Astrocyte (in vitro differentiated cells and primary cell): ENCODE measurements around the gene ACSBG1. TPM values are rescaled to one million over a fixed set of nuclear protein-coding genes. Genes with fewer than 3 reads are reported as not detected.

Source experiments
- DNase-seq: peaks from one replicate; pipeline ENCODE4 v3.0.0-alpha.2; 2010; ENCODE audit warnings: low read depth
- FAIRE-seq: peaks from 2 replicates; lab custom pipeline; 2011; peaks lifted over from hg19 to GRCh38; lab: Jason Lieb, UNC
- H2AFZ ChIP-seq: 2 replicates; pipeline ENCODE4 v1.6.0; 2012; ENCODE audit warnings: low read depth, low read length, inconsistent platforms
- H3K27ac ChIP-seq: 2 replicates; pipeline ENCODE4 v1.5.1; 2011; ENCODE audit warnings: low read depth, low read length, inconsistent platforms
- H3K27me3 ChIP-seq: 2 replicates; pipeline ENCODE4 v1.6.0; 2011; ENCODE audit warnings: low read length, inconsistent platforms; ENCODE audit not compliant: insufficient read depth
- H3K36me3 ChIP-seq: 2 replicates; pipeline ENCODE4 v1.5.1; 2011; ENCODE audit warnings: low read length, inconsistent platforms; ENCODE audit not compliant: insufficient read depth
- H3K4me1 ChIP-seq: 2 replicates; pipeline ENCODE4 v1.5.1; 2011; ENCODE audit warnings: low read length, inconsistent platforms; ENCODE audit not compliant: insufficient read depth
- H3K4me2 ChIP-seq: 2 replicates; pipeline ENCODE4 v1.6.0; 2012; ENCODE audit warnings: low read length, inconsistent platforms
- H3K4me3 ChIP-seq: 2 replicates; pipeline ENCODE4 v1.5.1; 2011; ENCODE audit warnings: low read depth, mild to moderate bottlenecking, low read length, inconsistent platforms; ENCODE audit not compliant: insufficient read depth
- H3K79me2 ChIP-seq: 2 replicates; pipeline ENCODE4 v1.6.0; 2012; ENCODE audit warnings: mild to moderate bottlenecking, low read length, inconsistent platforms; ENCODE audit not compliant: insufficient read depth
- H3K9ac ChIP-seq: 2 replicates; pipeline ENCODE4 v1.6.0; 2012; ENCODE audit warnings: mild to moderate bottlenecking, low read length, inconsistent platforms
- H3K9me3 ChIP-seq: 2 replicates; pipeline ENCODE4 v1.5.1; 2012; ENCODE audit warnings: low read depth, mild to moderate bottlenecking, low read length, inconsistent platforms; ENCODE audit not compliant: insufficient read depth
- H4K20me1 ChIP-seq: 2 replicates; pipeline ENCODE4 v1.6.0; 2012; ENCODE audit warnings: low read length, inconsistent platforms; ENCODE audit not compliant: insufficient read depth
- H3K27ac Mint-ChIP-seq: one replicate; pipeline ENCODE4 v1.8.0; 2021; ENCODE audit warnings: mild to moderate bottlenecking, mixed read lengths; ENCODE audit not compliant: unreplicated experiment
- H3K27me3 Mint-ChIP-seq: one replicate; pipeline ENCODE4 v1.8.0; 2021; ENCODE audit warnings: low read depth, mixed read lengths; ENCODE audit not compliant: unreplicated experiment
- H3K36me3 Mint-ChIP-seq: one replicate; pipeline ENCODE4 v1.8.0; 2021; ENCODE audit warnings: low read depth, mixed read lengths; ENCODE audit not compliant: unreplicated experiment
- H3K4me1 Mint-ChIP-seq: one replicate; pipeline ENCODE4 v1.8.0; 2021; ENCODE audit warnings: low read depth, mixed read lengths; ENCODE audit not compliant: unreplicated experiment
- H3K4me3 Mint-ChIP-seq: one replicate; pipeline ENCODE4 v1.8.0; 2021; ENCODE audit warnings: mild to moderate bottlenecking, moderate library complexity, mixed read lengths; ENCODE audit not compliant: unreplicated experiment
- H3K9me3 Mint-ChIP-seq: one replicate; pipeline ENCODE4 v1.8.0; 2021; ENCODE audit warnings: mild to moderate bottlenecking, mixed read lengths; ENCODE audit not compliant: unreplicated experiment
- CTCF ChIP-seq: IDR thresholded peaks from 2 replicates; pipeline ENCODE4 v1.5.1; 2011; ENCODE audit warnings: low read depth, mild to moderate bottlenecking, inconsistent platforms, low read length, moderate library complexity; ENCODE audit not compliant: insufficient read depth
- EZH2 ChIP-seq: IDR thresholded peaks from 2 replicates; pipeline ENCODE4 v1.6.1; 2012; ENCODE audit warnings: mild to moderate bottlenecking, low read length, inconsistent platforms; ENCODE audit not compliant: insufficient read depth
- total RNA-seq: library from RNA; stranded (reverse); gene quantifications from 2 replicates; pipeline ENCODE4 v1.2.1, GENCODE V29; 2021

Gene ACSBG1
- total RNA-seq, 1 donor from 2014 or later = not detected

DNA sequence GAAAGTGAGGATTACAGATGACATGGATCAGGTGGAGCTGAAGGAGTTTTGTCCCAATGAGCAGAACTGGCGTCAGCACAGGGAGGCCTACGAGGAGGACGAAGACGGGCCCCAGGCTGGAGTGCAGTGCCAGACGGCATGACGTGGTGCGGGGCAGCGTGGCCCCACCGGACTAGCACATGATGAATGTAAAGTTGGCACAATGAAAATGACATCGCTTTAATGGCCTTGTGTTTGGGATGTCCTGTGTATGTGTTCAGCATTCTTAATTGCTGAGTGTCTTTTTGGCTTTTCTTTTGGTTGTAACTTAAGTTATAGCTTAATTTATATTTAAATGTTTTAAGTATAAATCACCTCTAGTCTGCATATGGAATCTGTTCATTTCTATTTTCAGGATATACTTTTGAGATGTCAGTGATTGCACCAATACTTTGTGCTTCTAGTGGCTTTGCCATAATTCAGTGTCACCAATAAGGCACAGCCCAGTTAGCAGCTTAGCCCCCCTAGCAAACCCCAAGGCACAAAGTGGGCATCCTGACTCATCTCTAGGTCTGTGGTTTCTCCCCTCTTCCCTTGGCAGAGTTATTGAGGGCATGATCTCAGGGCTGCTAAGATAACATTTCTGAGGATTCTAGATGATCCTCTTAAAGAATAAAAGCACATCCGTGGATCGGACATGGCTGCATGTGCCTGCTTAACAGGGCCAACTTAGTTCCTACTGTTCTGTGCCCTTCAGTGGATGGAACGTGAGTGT lies 46.1 kb upstream of the ACSBG1 start:
- no peak overlapping the region for H3K4me3 Mint-ChIP-seq
- no peaks in the 10 kb centered on the region for H3K9me3 Mint-ChIP-seq
- Histone ChIP-seq H3K79me2 (peaks cover 2% of the 10 kb centered on the region), H3K9me3 (no peaks in the 10 kb centered on the region), H3K36me3 (peaks cover 17% of the 10 kb centered on the region), H3K4me3 (no peak overlapping the region), H3K9ac (no peak overlapping the region), H3K27ac (no peak overlapping the region), H3K27me3 (no peaks in the 10 kb centered on the region), H3K4me1 (no peaks in the 10 kb centered on the region), H4K20me1 (peaks cover 3% of the 10 kb centered on the region), H2AFZ (no peak overlapping the region), H3K4me2 (no peak overlapping the region)
- no peak overlapping the region for H3K27ac Mint-ChIP-seq
- TF ChIP-seq CTCF (no peak), EZH2 (no peak)
- H3K4me1 Mint-ChIP-seq = peaks cover 5% of the 10 kb centered on the region
- H3K36me3 Mint-ChIP-seq = peaks cover 18% of the 10 kb centered on the region
- no peak for DNase-seq
- no peak for FAIRE-seq
- no peaks in the 10 kb centered on the region for H3K27me3 Mint-ChIP-seq

GRCh38 chr15:78276064-78276943 lies 41.9 kb upstream of the ACSBG1 start:
- TF ChIP-seq CTCF (no peak), EZH2 (no peak)
- H3K4me2 ChIP-seq = no peak overlapping the region
- H3K9me3 Mint-ChIP-seq = no peaks in the 10 kb centered on the region
- no peak overlapping the region for H3K27ac Mint-ChIP-seq
- DNase-seq = no peak
- H3K27ac ChIP-seq = no peak overlapping the region
- H3K36me3 Mint-ChIP-seq = peaks cover 10% of the 10 kb centered on the region
- H3K4me3 Mint-ChIP-seq = no peak overlapping the region
- H3K27me3 Mint-ChIP-seq = peaks cover 5% of the 10 kb centered on the region
- H3K4me1 Mint-ChIP-seq = peaks cover 9% of the 10 kb centered on the region
- H4K20me1 ChIP-seq = peaks cover 3% of the 10 kb centered on the region
- H3K4me1 ChIP-seq = no peaks in the 10 kb centered on the region
- no peak overlapping the region for H2AFZ ChIP-seq
- H3K27me3 ChIP-seq = no peaks in the 10 kb centered on the region
- H3K9ac ChIP-seq = no peak overlapping the region
- H3K9me3 ChIP-seq = no peaks in the 10 kb centered on the region
- H3K79me2 ChIP-seq = no peaks in the 10 kb centered on the region
- no peak for FAIRE-seq
- no peak overlapping the region for H3K4me3 ChIP-seq
- H3K36me3 ChIP-seq = peaks cover 4% of the 10 kb centered on the region
